A549 (cell line): ENCODE data around the gene NXNL1.

Experiments
- EHF ChIP-seq: fragments of 250-450 bp; sonication (Bioruptor Pico); IDR thresholded peaks from 2 replicates; pipeline ENCODE4 v1.5.0; 2020; ENCODE audit warnings: mild to moderate bottlenecking
- EP300 ChIP-seq, 2 experiments: fragments of >200 bp; sonication (Bioruptor Twin); formaldehyde crosslinking; IDR thresholded peaks; 2 replicates in 1 of 2; 3 replicates in 1 of 2; pipeline ENCODE4 v1.6.1; 2016 to 2017
- RAD21 ChIP-seq, 2 experiments: fragments of >200 bp in 1 of 2; sonication (Bioruptor Twin) in 1 of 2; formaldehyde crosslinking in 1 of 2; IDR thresholded peaks in 1 of 2; conservative IDR thresholded peaks in 1 of 2; 2 replicates in 1 of 2; 3 replicates in 1 of 2; pipeline ENCODE4 v1.6.1; 2012 to 2018; ENCODE audit warnings: inconsistent platforms in 1 of 2

DNA sequence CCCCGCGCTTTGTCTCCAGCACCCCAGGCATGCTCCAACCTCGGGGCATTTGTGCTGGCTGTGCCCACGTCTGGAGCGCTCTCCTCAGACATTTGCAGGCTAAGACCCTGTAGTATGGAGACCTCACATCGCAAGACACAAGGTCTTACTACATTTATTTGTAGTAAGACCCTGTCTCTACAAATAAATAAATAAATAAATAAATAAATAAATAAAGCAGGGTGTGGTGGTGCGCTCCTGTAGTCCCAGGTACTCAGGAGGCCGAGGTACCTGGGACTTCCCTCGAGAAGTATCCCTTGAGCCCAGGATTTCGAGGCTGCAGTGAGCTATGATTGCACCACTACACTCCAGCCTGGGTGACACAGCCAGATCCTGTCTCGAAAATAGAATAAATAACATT, 4.6 kb downstream of the NXNL1 start:
- TF ChIP-seq EHF (CRISPR knock-in tag), result no peak
- no peak for TF ChIP-seq EP300 (IDR thresholded peaks at IDR 0.05)
- no peak for TF ChIP-seq RAD21 (conservative IDR thresholded peaks at IDR 0.05 in 1 of 2, IDR thresholded peaks at IDR 0.05 in 1 of 2)
